ENCODE measurements around the gene GFY.

The GFY gene

GRCh38 chr19:49463960-49464740 lies 39.0 kb downstream of the GFY start:
- Histone ChIP-seq H3K9me2 (ENCODE audit: low read depth, low read length) (no peaks in the 10 kb centered on the region), H3K27ac (ENCODE audit: low read depth, low read length, poor library complexity, severe bottlenecking) (no peak overlapping the region), H3F3A (ENCODE audit: insufficient read depth, low read length) (no peaks in the 10 kb centered on the region), H3K36me3 (ENCODE audit: insufficient read depth, low read length) (peaks cover 10% of the 10 kb centered on the region; the same call in 1 of the 2 replicates), H3K4me2 (ENCODE audit: low read length) (no peak overlapping the region), H3K4me1 (ENCODE audit: insufficient read depth, low read length, severe bottlenecking) (peaks cover 6% of the 10 kb centered on the region), H3K4me3 (ENCODE audit: low read depth, low read length, poor library complexity, severe bottlenecking) (no peak overlapping the region), H2AFZ (ENCODE audit: low read length) (no peak overlapping the region), H4K20me1 (ENCODE audit: insufficient read depth, low read length) (no peaks in the 10 kb centered on the region), H3K79me2 (ENCODE audit: insufficient read depth, low read length) (no peaks in the 10 kb centered on the region), H3K27me3 (ENCODE audit: insufficient read depth, low read length) (no peaks in the 10 kb centered on the region), H3K9ac (ENCODE audit: low read length) (no peak overlapping the region), H3K9me3 (ENCODE audit: low read length) (no peaks in the 10 kb centered on the region)
- no peak for TF ChIP-seq CTCF (IDR thresholded peaks at IDR 0.05; ENCODE audit: low read length)
- no peak for TF ChIP-seq EZH2 (IDR thresholded peaks at IDR 0.05; ENCODE audit: borderline replicate concordance, low read length)

DNA sequence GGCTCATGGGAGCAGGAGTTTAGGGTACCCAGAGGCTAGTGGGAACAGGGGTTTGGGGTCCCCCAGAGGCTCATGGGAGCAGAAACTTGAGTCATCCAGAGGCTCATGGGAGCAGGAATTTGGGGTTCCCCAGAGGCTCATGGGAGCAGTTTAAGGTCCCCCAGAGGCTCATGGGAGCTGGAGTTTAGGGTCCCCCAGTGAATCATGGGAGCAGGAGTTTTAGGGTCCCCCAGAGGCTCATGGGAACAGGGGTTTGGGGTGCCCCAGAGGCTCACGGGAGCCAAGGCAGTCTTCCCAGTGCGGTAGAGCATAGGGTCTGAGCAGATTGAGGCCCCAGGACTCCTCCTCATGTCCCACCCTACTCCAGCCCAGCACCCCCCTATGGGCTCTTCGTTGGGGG lies 40.2 kb downstream of the GFY start:
- TF ChIP-seq CTCF (IDR thresholded peaks at IDR 0.05; ENCODE audit: low read length) (no peak), EZH2 (IDR thresholded peaks at IDR 0.05; ENCODE audit: borderline replicate concordance, low read length) (no peak)
- Histone ChIP-seq H3K9me3 (ENCODE audit: low read length) (no peaks in the 10 kb centered on the region), H3F3A (ENCODE audit: insufficient read depth, low read length) (no peaks in the 10 kb centered on the region), H3K4me2 (ENCODE audit: low read length) (no peak overlapping the region), H3K27me3 (ENCODE audit: insufficient read depth, low read length) (no peaks in the 10 kb centered on the region), H3K9ac (ENCODE audit: low read length) (no peak overlapping the region), H3K4me3 (ENCODE audit: low read depth, low read length, poor library complexity, severe bottlenecking) (no peak overlapping the region), H2AFZ (ENCODE audit: low read length) (no peak overlapping the region), H3K27ac (ENCODE audit: low read depth, low read length, poor library complexity, severe bottlenecking) (no peak overlapping the region), H4K20me1 (ENCODE audit: insufficient read depth, low read length) (no peaks in the 10 kb centered on the region), H3K9me2 (ENCODE audit: low read depth, low read length) (no peaks in the 10 kb centered on the region), H3K4me1 (ENCODE audit: insufficient read depth, low read length, severe bottlenecking) (peaks cover 16% of the 10 kb centered on the region), H3K79me2 (ENCODE audit: insufficient read depth, low read length) (no peaks in the 10 kb centered on the region), H3K36me3 (ENCODE audit: insufficient read depth, low read length) (peaks cover 8% of the 10 kb centered on the region)

DNA sequence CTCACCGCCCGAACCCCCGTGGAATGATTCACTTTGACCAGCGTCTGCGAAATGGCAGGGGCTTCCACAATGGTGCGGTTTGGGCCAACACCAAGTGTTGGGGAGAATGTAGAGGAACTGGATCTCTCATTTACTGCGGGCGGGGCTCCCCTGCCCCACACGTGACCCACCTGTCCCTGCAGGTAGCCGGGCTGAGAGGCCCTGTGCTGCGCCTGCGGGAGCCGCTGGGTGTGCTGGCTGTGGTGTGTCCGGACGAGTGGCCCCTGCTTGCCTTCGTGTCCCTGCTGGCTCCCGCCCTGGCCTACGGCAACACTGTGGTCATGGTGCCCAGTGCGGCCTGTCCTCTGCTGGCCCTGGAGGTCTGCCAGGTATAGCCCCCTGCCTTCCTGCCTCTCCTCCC lies 43.0 kb downstream of the GFY start:
- Histone ChIP-seq H4K20me1 (ENCODE audit: insufficient read depth, low read length) (no peaks in the 10 kb centered on the region), H3K36me3 (ENCODE audit: insufficient read depth, low read length) (peaks cover 4% of the 10 kb centered on the region), H3K9me2 (ENCODE audit: low read depth, low read length) (no peaks in the 10 kb centered on the region), H3K4me2 (ENCODE audit: low read length) (no peak overlapping the region), H3K9ac (ENCODE audit: low read length) (no peak overlapping the region), H3K27me3 (ENCODE audit: insufficient read depth, low read length) (no peaks in the 10 kb centered on the region), H3K9me3 (ENCODE audit: low read length) (no peaks in the 10 kb centered on the region), H3K27ac (ENCODE audit: low read depth, low read length, poor library complexity, severe bottlenecking) (no peak overlapping the region), H3F3A (ENCODE audit: insufficient read depth, low read length) (no peaks in the 10 kb centered on the region), H2AFZ (ENCODE audit: low read length) (no peak overlapping the region), H3K4me3 (ENCODE audit: low read depth, low read length, poor library complexity, severe bottlenecking) (no peak overlapping the region), H3K79me2 (ENCODE audit: insufficient read depth, low read length) (no peaks in the 10 kb centered on the region), H3K4me1 (ENCODE audit: insufficient read depth, low read length, severe bottlenecking) (peaks cover 24% of the 10 kb centered on the region)
- TF ChIP-seq EZH2 (IDR thresholded peaks at IDR 0.05; ENCODE audit: borderline replicate concordance, low read length), result no peak
- TF ChIP-seq CTCF (IDR thresholded peaks at IDR 0.05; ENCODE audit: low read length), result no peak
